OCI-LY7 (cell line): ENCODE results near the gene SLBP.

Source experiments
- CTCF ChIP-seq: fragments of 200-600 bp; sonication (generic); conservative IDR thresholded peaks from 2 replicates; pipeline ENCODE4 v1.5.1; 2014; ENCODE audit warnings: mild to moderate bottlenecking, antibody characterized with exemption, low read length, moderate library complexity, mixed read lengths
- EZH2phosphoT487 ChIP-seq: fragments of 200-600 bp; sonication (generic); IDR thresholded peaks from 2 replicates; pipeline ENCODE4 v1.6.1; 2018; ENCODE audit warnings: low read depth, borderline replicate concordance, mild to moderate bottlenecking, mixed run types, antibody characterized with exemption, low read length, moderate library complexity, mixed read lengths

GRCh38 chr4:1760521-1761071 is 48.5 kb upstream of the SLBP start:
- no peak for TF ChIP-seq CTCF
- no peak for TF ChIP-seq EZH2phosphoT487
